ENCODE measurements around the gene CLEC9A. TPM values are rescaled to one million over a fixed set of nuclear protein-coding genes. Genes with fewer than 3 reads are reported as not detected.
"Not testable (repeated sequence)": the region's sequence is repeated elsewhere in the genome, so short reads cannot be mapped to it uniquely, and the experiment has no call there.

Gene CLEC9A
- total RNA-seq, result not detected
- long read RNA-seq, result 0 reads

DNA sequence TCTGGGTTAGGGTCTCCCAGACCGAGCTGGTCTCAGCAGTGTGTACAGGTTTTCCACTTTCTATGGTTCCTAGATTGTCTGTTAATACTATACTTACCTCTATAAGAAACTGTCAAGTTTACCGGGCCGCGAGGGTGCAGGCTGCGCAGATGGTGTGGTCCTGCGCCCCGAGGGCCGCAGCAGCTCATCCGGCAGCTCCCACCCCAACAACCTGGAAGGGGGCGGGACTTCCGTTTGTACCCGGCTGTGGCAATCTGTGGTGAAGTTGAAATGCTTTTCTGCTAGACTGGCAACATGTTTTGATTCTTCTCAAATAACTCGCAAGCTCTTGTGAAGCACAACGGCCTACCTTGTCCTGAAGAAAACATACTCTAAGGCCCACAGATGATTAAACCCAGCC is at the start of gene CLEC9A:
TSS of gene CLEC9A (plus strand) at position 237 of the 400 bp plus-strand sequence. CDS start 22,006 bp downstream, outside the sequence.
- intact Hi-C loops (cut with DNase I), result loop anchor here (5.0 kb wide), 1 partner anchor 162 kb away; no protein-coding TSS in a partner anchor
- ATAC-seq (no peak), DNase-seq (ENCODE audit: missing footprints) (no peak)

DNA sequence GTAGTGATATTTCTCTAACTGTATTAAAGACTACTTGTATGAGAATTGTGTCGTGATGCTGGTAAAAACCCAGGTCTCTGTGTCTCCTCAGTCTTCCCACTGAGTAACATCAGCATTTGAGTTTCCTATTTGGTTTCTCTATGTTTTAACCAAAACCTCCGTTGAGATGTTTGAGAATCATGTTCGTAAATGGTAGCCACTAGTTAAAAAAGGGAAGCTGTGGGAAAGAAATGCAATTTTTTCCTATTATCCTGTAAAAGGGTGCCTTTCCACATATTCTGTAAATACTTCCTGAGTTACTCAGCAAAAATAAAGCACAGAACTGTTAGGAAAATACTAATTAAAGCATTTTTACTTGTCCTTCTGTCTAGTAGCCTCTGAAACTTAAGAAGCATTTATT is 38.6 kb upstream of the CLEC9A start:
- intact Hi-C loops (cut with DNase I), result no loop called here
- ATAC-seq, result no peak
- DNase-seq (ENCODE audit: missing footprints), result no peak

DNA sequence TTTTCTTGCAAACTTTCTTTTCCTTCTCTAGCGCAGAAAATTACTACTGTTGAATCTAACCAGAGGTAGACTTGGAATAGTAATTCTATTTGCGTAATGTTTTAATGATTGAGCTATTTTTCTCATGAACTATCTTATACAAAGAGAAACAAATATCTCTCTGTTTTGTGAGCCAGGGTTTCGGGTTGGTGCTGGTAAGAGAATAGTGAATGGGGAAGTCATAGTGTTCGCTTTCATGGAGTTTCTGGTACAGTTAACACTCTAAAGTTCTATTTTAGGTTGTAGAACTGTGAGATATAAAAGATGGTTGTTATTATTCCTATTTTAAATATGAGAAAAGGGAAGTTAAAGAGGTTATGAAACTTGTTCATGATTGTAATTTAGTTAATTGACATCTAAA is 38.2 kb upstream of the CLEC9A start:
- no peak for ATAC-seq
- no peak for DNase-seq (ENCODE audit: missing footprints)
- intact Hi-C loops (cut with DNase I), result no loop called here

DNA sequence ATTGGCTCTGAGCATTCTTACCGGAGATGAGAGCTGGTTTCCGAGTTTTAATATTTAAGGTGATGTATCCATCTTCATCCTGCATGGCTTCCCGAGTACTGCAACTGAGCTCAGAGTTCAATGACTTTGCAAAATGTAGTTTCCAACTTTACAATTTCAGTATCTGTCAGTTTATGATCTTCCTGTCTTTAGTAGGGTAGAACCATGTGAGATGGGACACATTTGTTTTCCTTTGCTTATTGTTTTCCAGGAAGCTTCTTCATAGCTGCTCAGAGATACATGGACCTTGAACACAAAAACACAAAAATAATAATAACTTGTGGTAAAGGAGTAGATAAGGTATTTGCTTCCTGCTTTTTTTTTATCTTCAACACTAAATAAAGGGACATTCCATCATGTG is 31.5 kb upstream of the CLEC9A start, which contains the start of gene CLEC1B:
TSS of gene CLEC1B (minus strand) at position 106 of the 400 bp plus-strand sequence. CDS start at position 85, 21 bp downstream.
- intact Hi-C loops (cut with DNase I), result no loop called here
- no peak for DNase-seq (ENCODE audit: missing footprints)

DNA sequence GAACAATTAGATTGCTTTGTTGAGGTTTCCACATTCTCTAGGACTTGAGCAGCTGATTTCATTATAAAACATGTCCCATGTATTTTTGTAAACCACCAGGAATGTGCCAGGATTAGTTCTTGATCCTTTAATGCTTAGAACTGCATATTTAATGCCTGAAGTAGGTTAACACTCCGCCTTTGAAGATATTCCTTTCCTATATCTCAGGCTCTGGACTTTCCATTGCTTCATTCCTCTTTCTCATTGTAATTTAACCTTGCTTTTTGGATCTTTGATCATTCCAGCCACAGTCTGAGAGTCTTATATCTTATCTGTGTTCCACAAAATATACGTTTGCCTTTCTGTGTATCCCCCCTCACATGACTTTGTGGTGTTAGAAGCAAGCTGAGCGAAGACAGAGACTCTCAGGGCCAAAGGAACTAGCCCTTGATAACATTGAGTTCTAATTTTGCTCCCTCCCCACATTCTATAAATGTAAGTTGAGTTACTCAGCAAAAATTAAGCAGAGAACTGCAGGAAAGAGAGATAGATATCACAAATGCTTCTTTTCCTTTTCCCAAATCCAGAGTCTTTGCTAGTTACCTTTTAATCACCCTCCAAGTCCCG is 29.2 kb upstream of the CLEC9A start:
- intact Hi-C loops (cut with DNase I), result no loop called here
- ATAC-seq (no peak), DNase-seq (ENCODE audit: missing footprints) (no peak)

More for the DNA sequence above, 31.5 kb upstream of the CLEC9A start, which contains the start of gene CLEC1B:
- ATAC-seq, result no peak

DNA sequence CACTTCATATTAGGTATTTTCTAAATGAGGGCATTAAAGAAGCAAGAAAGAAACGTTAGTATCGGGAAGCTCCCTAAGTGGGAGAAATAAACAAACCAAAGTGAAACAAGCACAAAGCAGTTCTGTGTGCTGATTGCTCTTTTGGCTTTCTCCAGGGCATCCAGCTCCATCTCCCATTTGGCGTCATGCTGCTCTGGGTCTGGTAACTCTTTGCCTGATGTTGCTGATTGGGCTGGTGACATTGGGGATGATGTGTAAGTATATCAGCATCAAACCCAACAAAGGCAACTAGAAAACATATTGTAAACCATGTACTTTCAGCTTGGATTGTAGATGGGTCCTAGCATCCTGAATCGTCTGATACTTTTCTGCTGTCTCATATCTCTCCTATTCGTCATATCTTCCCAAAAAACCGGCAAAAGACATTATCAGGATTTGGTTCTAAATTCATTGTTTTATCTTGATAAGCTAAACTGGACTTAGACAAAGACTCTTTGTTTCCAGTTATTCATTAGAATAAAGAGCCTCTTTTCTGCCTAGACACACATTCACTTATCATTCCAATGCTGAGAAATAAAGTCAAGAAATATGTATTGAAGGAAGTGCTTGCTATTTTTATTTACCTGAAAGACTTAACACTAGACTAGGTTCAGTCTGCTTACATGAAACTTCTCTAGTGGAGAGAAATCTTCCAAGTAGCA is 17.7 kb upstream of the CLEC9A start:
- intact Hi-C loops (cut with DNase I), result no loop called here
- no peak for ATAC-seq
- no peak for DNase-seq (ENCODE audit: missing footprints)

DNA sequence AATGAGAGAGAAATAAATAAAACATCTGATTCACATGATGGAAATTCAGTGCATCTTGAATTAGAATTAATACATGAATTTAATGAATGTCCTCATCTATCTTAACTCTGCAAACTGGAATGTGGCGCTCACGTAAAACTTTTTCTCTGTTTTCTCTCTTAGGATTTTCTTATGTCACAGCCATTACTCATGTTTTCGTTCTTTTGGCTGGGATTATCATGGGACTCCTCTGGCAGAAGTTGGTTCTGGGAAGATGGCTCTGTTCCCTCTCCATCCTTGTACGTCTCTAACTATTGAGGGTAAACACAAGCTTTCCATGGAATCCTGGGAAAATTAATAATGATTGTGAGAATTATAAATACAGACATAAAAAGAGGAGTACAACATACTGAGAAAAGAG is 15.0 kb upstream of the CLEC9A start:
- DNase-seq (ENCODE audit: missing footprints) (no peak), ATAC-seq (no peak)
- intact Hi-C loops (cut with DNase I), result no loop called here

DNA sequence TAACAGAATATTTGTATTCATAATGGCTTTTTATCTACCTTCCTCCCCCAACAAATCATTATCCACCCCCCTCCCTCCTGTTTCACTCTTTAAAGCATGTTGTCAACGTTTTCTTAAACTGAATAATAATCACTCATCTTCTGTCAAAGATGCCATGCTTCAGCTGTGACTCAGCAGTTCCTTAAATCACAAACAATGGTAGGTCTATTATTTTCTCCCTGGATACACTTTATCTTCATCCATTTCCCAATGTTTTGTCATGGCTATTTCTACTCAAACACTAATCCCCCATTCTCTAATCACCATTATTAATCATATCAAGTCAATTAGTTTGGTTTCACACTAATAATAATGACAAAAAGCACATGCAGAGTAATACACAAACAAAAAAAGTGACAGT is 13.6 kb upstream of the CLEC9A start:
- no peak for DNase-seq (ENCODE audit: missing footprints)
- intact Hi-C loops (cut with DNase I), result no loop called here
- no peak for ATAC-seq

DNA sequence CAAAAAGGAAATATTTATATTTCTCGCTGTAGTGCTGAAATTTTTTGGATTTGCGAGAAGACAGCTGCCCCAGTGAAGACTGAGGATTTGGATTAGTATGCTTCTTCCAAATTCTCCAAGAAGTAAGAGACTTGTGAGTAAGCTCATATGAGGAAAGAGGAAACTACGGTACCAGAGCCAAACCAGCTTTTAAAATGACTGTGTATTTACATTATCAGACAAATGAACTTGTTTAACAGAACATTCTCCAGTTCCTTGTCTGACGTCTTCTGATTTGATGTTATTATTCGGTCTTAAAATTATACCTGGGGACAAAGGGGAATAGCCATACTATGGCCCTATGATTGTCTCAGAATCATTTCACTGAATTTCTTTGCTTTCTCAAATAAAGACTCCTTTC is 12.1 kb upstream of the CLEC9A start:
- intact Hi-C loops (cut with DNase I), result no loop called here
- ATAC-seq, result no peak
- no peak for DNase-seq (ENCODE audit: missing footprints)

DNA sequence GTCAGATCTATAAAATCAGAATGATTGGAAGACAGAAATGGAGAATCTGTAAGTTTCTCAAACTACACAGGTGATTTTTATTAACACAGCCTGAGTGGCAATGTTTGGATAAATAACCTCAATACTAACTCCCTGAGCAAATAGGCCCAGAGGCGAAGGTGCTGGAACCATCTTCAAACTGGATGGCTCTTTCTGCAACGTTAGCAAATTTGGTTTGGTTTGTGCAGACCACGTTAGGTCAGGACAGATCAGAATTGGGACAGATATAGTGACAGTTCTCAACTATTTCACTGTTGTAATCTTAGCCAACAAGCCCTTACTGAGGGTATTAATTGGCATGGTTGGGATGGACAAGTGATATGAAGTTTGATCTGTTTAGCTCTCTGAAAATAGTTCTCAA is 9.1 kb upstream of the CLEC9A start:
- ATAC-seq (no peak), DNase-seq (ENCODE audit: missing footprints) (no peak)
- intact Hi-C loops (cut with DNase I), result no loop called here

DNA sequence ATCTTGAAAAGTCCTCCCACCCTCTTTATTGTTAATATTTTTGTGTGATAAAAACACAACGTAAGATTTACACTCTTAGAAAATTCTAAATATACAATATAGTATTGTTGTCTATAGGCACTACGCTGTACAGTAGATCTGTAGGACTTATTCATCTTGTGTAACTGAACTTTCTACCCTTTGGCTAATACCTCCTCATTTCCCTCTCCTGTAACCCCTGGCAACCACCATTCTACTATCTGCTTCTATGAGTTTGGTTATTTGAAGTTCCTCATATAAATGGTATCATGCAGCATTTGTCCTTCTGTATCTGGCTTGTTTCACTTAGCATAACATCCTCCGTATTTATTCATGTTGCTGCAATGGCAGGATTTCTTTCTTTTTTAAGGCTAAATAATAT is 5.2 kb upstream of the CLEC9A start:
- DNase-seq (ENCODE audit: missing footprints) (no peak), ATAC-seq (no peak)
- intact Hi-C loops (cut with DNase I), result no loop called here

DNA sequence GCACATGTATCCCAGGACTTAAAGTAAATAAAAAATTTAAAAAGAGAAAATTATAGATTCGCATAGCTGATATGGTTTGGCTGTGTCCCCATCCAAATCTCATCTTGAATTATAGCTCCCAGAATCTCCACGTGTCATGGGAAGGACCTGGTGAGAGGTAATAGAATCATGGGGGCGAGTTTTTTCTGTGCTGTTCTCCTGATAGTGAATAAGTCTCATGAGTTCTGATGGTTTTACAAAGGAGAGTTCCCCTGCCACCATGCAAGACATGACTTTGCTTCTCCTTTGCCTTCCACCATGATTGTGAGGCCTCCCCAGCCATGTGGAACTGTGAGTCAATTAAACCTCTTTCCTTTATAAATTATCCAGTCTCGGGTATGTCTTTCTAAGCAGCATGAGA is 3.8 kb upstream of the CLEC9A start:
- intact Hi-C loops (cut with DNase I); ATAC-seq; DNase-seq (ENCODE audit: missing footprints): not testable (repeated sequence)

DNA sequence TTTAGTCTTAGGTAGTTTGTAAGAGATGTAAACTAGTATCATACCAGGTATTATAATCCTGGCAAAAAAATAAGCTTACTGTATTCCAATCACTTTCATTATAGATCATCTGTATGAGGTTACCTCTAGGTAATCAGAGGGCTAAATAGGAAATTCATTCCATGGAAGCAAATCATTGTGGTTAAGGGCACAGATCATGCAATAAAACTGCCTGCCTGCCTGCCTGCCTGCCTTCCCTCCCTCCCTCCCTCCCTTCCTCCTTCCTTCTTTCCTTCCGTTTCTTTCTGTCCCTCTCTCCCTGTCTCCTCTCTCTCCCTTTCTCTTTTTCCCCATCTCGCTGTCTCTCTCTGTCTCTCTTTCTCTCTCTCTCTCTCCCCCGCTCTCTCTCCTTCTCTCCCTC is 3.2 kb upstream of the CLEC9A start:
- no peak for DNase-seq (ENCODE audit: missing footprints)
- intact Hi-C loops (cut with DNase I), result no loop called here
- ATAC-seq, result no peak

DNA sequence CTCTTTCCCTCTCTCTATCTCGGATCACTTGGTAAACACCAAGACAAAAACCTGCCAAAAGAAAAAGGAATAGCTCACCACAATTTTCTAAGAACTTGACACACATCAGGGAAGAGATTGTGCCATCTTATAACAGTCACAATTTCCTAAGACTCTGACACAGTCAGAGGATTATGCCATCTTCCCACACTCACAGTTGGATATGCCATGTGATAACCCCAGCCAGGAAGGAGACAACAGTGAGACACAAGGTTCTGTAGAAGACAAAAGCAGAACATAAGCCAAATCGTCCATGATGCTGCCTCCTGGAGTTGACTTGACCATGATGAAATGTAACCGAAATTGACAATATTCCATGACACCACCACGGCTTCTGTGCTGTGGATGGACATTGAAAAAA is 2.8 kb upstream of the CLEC9A start:
- DNase-seq (ENCODE audit: missing footprints), result no peak
- no peak for ATAC-seq
- intact Hi-C loops (cut with DNase I), result no loop called here

DNA sequence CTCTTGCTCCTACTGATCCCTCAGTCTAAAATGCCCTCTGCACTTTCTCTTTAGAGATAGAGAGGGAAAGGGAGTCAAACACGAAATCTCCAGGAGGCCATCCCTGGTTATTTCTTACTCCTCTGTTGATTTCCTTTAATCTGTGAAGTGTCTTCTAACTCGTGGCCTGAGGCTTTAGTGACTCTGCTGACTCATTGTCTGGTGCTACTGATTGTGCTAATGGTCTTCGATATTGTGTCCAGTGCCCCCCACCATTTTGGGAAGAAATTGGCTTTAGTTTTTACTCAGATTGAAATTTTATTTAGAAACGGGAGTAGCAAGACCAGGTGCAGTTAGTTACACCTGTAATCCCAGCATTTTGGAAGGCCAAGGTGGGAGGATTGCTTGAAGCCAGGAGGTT is 839 bp downstream of the CLEC9A start:
- intact Hi-C loops (cut with DNase I), result loop anchor here (5.0 kb wide), 1 partner anchor 161 kb away; no protein-coding TSS in a partner anchor
- ATAC-seq, result no peak

DNA sequence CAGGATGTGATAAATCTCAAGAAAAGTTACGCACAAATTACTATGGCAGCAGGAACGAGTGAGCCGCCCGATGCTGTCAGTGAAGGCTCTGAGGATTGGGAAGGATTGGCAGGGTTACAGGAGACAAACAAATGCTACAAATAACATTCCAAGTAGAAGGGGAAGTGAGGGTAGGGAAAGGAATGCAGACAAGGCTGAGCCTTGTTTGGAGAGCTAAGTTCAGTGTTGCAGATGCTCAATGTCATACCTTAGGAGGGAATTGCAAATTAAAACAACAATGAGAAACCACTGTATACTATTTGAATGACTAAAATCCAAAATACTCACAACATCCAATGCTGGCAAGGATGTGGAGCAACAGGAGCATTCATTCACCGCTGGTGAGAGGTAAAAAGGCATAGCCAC is 1.3 kb downstream of the CLEC9A start:
- no peak for ATAC-seq
- DNase-seq (ENCODE audit: missing footprints), result no peak
- intact Hi-C loops (cut with DNase I), result loop anchor here (5.0 kb wide), 1 partner anchor 161 kb away; no protein-coding TSS in a partner anchor

More for the DNA sequence above, 839 bp downstream of the CLEC9A start:
- no peak for DNase-seq (ENCODE audit: missing footprints)

DNA sequence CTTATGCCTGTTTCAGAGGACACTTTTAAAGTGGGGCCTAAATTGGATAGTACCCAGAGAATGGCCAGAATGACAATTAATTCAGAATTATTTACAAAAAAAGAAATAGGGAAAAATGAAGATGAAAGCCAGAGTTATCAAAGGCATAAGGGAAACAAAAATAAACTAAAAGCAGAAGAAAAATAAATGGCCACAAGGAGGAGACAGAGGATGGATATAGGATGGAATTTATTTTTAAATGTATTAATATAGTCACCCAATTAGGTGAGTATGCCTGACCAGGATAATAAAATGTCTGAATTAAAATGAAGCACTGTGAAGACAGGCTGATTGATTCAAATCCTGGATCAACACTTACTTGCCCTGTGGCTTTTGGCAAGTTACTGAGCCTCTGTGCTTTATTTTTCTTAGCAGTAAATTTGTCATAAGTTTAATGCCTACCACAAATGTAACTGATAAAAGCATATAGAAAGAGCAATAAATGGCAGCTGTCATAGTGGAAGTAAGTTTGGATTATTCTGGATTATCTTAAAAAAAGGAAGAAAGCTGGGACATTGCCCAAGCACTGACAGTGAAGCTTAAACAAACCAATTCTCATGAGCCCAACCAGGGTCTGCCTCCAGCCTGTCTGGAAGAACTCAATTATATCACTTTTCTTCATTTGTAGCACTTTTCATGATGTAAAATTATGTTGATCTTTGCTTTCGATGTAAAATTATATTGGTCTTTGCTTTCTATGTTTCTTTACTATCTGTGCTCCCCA is 3.5 kb downstream of the CLEC9A start:
- DNase-seq (ENCODE audit: missing footprints) (no peak), ATAC-seq (no peak)
- intact Hi-C loops (cut with DNase I), result loop anchor here (2.0 to 5.0 kb wide), 2 partner anchors 107 to 158 kb away; no protein-coding TSS in a partner anchor

DNA sequence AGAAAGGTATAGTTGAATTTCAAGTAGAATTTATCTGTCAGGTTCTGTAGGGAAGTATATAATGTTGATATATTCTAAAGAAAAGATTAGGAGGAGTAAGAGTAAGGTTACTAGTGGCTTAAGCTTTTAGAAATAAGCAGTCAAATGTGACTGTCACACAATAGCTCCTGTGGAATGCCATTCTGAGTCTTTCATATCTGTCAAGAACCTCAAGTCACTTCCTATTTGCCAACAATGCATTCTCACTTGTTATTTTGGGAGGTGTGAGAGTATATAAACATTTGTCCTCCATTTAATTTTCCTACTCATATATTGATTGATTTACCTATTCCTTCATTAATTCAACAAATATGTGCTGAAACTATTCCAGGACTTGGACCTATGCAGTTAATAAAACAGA is 11.7 kb downstream of the CLEC9A start:
- no peak for ATAC-seq
- no peak for DNase-seq (ENCODE audit: missing footprints)
- intact Hi-C loops (cut with DNase I), result no loop called here

DNA sequence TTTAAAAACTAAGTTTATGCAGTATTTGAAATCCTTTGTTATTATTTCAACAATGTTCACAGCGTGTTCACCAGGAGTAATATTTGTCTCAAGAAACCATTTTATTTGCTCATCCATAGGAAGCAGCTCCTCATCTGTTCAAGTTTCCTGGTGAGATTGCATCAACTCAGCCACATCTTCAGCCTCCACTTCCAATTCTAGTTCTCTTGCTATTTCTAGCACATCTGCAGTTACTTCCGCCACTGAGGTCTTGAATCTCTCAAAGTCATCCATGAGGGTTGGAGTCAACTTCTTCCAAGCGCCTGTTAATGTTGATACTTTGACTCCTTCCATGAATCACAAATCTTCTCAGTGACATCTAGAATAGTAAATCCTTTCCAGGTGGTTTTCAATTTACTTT is 18.0 kb downstream of the CLEC9A start:
- intact Hi-C loops (cut with DNase I), result no loop called here

More for the DNA sequence above, 18.0 kb downstream of the CLEC9A start:
- DNase-seq (ENCODE audit: missing footprints), result no peak
- ATAC-seq, result no peak
